Gastroesophageal sphincter (tissue), 3 donors: ENCODE measurements around the gene CCDC73.

Source experiments
- CTCF ChIP-seq, 4 experiments: fragments of 200-600 bp in 2 of 4; fragments of 450-650 bp in 2 of 4; sonication (generic) in 1 of 4; IDR thresholded peaks; one replicate each; pipeline ENCODE4 v1.5.1; 2017 to 2019; ENCODE audit warnings: antibody characterized with exemption in 4 of 4, mild to moderate bottlenecking in 2 of 4, moderate library complexity in 2 of 4
- EP300 ChIP-seq: sonication (generic); formaldehyde crosslinking; IDR thresholded peaks from one replicate; pipeline ENCODE4 v1.6.1; 2017; ENCODE audit warnings: antibody characterized with exemption, mild to moderate bottlenecking
- POLR2A ChIP-seq, 2 donors: fragments of 450-650 bp; IDR thresholded peaks; one replicate each; pipeline ENCODE4 v1.6.1; 2017; ENCODE audit warnings: antibody characterized with exemption in 2 of 2, mild to moderate bottlenecking in 2 of 2, moderate library complexity in 1 of 2
- POLR2AphosphoS5 ChIP-seq: sonication (generic); formaldehyde crosslinking; IDR thresholded peaks from one replicate; pipeline ENCODE4 v1.6.1; 2017; ENCODE audit warnings: antibody characterized with exemption

DNA sequence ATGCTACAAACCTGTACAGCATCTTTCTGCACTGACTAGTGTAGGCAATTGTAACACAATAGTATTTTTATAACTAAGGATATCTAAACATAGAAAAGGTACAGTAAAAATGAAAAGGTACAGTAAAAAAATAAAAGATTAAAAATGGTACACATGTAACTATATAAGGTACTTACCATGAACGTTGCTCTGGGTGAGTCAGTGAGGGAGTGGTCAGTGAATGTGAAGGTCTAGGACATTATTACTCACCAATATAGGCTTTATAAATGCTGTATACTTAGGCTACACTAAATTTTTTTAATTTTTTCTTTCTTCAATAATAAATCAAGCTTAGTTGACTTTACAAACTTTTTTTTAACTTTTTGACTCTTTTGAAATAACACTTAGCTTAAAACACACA is 150.9 kb downstream of the CCDC73 start:
- TF ChIP-seq CTCF (IDR thresholded peaks at IDR 0.05), result no peak
- no peak for TF ChIP-seq POLR2AphosphoS5
- TF ChIP-seq EP300, result no peak
- no peak for TF ChIP-seq POLR2A (IDR thresholded peaks at IDR 0.05)
